Activated CD4-positive, CD25-positive, alpha-beta regulatory T cell treated with anti-CD3 and anti-CD28 coated beads, Interleukin-2, amount 50 U/mL, for 16 hours (primary cell): ENCODE measurements around the gene ASCL1.

Experiments
- DNase-seq: peaks from one replicate; pipeline ENCODE4 v3.0.0-alpha.2; 2020; ENCODE audit warnings: low read depth, low spot score

The ASCL1 gene

DNA sequence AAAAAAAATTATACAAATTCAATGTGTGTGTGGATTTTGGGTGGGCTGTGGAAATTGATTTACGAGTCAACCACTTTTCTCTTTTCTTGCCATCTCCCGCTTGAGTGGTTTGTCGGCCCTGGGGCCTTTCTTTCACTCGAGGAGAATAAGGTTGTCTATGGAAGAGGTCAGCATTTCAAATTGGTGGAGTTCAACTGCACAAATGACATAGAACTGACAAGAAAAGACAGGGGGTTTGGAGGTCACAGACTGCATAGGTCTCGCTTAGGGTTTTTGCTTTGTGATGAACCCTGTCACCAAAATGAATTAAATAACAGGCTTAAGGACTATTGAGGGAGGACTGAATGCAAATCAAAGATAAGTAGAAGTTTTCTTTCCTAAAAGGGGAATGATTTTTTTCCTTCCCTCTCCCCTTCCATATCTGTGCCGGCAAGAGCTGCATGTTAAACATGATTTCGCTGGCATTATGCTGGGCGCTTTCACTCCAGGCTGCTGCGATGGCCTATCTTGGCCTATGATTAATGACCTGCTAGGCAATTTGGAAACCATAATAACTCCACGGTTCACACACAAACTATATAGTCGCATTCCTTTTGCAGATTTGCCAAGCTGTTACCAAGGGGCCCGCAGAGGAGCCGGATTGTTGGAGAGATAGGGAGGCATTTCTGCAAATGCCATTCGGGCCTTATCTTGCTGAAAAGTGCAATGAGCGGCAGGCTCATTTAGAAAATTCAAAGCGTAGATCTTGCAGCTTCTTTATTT, 20.7 kb downstream of the ASCL1 start:
- DNase-seq = no peak

DNA sequence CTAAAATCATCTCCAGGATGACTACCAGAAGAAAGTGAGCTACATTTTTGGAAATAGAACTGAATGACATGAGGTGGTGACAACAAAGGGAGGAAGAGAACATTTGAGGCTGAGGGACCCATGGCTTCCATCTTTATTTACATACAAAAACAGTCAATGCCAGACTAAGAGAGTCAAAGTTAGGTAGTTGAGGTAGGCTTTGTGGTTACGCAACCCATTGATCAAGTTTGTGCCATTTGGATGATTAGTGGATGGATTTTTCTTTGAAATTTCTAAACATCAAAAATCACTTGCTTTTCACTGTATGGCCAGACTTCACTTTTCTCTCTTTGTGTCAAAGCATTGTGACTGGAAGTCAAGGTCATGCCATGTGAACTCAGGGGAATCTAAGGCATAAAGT, 22.9 kb downstream of the ASCL1 start:
- no peak for DNase-seq

DNA sequence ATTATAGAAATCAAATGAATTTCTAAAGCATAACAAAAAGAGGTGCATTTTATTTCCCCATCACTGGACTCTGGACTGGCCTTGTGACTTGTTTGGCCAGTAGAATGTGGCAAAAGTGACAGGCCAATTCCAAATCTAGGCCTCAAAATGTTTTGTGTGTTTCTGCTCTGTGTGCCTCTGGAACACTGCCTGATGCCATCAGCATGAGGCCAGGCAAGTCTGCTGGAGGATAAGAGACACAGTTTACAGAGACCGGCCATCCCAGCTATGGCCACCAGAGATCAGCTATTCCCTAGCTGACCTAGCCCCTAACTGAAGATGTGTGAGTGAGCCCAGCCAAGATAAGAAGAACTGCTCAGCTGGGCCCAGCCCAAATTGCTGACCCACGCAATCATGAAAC, 32.9 kb downstream of the ASCL1 start:
- DNase-seq = no peak

DNA sequence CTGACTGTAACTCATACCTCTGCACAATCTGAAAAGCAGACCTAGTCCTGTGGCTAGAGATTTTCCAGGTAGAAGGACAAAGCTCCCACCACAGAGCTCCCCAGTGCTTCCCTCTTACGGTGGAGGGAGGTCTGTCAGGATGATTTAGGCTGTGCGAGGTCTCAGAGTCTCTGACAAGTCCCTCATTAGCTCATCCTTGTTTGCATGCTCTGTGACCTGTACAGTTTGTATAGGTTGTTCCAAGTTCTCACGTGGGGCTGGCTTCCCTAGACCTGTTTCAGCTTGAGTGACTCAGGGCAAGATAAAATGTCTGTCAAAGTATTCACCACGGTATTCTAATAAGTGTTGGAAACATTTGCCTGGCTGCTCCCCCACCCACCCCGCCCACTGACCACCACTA, 34.8 kb downstream of the ASCL1 start:
- no peak for DNase-seq

DNA sequence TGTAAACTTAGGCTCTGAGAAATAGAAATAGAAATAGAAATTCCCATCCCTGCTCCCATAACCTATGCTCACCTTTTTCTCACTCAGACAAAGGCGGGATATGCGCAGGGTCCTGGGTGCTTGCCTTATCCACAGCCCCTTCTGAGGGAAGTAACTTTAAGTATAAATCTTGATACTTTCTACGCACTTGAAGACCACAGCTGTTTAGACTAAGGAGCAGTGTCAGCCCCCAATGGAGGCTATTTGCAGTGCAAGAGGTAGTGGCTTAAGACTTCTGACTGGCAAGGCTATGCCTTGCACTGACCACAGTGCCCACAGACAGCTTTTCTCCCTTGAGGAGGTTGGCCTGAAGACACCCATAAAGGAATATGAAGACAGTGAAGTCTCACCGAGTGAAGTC, 35.2 kb downstream of the ASCL1 start:
- DNase-seq = no peak

DNA sequence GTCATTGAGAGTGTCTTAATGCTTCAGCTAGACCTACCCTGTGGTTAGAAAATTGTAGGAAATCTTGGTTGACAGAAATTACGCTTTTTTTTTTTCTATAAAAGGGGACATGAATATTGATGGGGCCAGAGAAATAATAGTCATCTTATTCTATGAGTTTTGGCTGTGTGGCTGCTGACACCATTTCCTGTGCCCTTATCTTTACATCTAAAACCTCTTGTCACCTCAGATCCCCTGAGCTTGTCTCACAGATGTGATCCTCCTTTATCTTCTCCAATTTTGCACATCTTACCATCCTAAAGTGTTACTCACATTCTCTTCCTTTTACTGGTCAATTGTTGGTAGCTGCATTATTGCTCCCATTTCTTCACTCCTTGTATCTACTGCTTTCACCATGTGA, 36.1 kb downstream of the ASCL1 start:
- no peak for DNase-seq

DNA sequence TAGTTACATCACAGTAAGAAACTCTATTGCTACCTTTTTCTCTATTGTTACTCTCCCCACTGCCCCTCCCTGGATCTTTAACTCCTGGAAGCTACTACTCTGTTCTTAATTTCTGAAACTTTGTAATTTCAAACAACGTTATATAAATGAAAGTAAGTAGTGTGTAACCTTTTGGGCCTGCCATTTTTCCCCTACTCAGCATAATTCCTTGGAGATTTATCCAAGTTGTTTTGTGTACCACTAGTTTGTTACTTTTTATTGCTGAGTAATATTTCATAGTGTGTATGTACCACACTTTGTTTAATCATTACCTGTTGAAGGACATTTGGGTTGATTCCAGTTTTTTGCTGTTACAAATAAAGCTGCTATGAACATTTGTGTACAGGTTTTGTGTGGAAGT, 37.9 kb downstream of the ASCL1 start:
- DNase-seq = no peak
